Fibroblast of lung (primary cell): ENCODE results near the gene CWC27.

ENCODE experiments used
- CTCF ChIP-seq, 2 donors: IDR thresholded peaks in 1 of 2; conservative IDR thresholded peaks in 1 of 2; 1 replicate in 1 of 2; 2 replicates in 1 of 2; pipeline ENCODE4 v1.5.1; 2011 to 2012; ENCODE audit warnings: low read length in 2 of 2, control low read depth in 1 of 2, inconsistent platforms in 1 of 2, low read depth in 1 of 2, mild to moderate bottlenecking in 1 of 2
- EZH2 ChIP-seq: IDR thresholded peaks from 2 replicates; pipeline ENCODE4 v1.5.1; 2012; ENCODE audit warnings: low read length, control low read depth, mild to moderate bottlenecking; ENCODE audit errors: missing control alignments

- TF ChIP-seq CTCF (conservative IDR thresholded peaks at IDR 0.05 in 1 of 2, IDR thresholded peaks at IDR 0.05 in 1 of 2; ENCODE audit: low read depth in 1 of 2, low read length in 2 of 2) (no peak), EZH2 (no peak)
These were observed 95.4 kb downstream of the CWC27 start for GRCh38 chr5:64864171-64864570.
